HepG2 (cell line): Measurements from ENCODE around the gene SNAP29. TPM values are rescaled to one million over a fixed set of nuclear protein-coding genes. Genes with fewer than 3 reads are reported as not detected.
A peak's percentile ranks its signal among the peaks of the same experiment; 100 is the strongest.

Experiments used
- BCL6 ChIP-seq: IDR thresholded peaks from 2 replicates; pipeline ENCODE4 v1.6.1; 2016; ENCODE audit warnings: missing genetic modification reagents, missing compliant biosample characterization
- CHD2 ChIP-seq: IDR thresholded peaks from 2 replicates; pipeline ENCODE4 v1.6.1; 2011; ENCODE audit warnings: low read depth, low read length, improper control_type of control experiment
- CSRNP1 ChIP-seq: sonication (generic); formaldehyde crosslinking; IDR thresholded peaks from 2 replicates; pipeline ENCODE4 v1.8.1; 2023; ENCODE audit warnings: mild to moderate bottlenecking, missing genetic modification reagents
- DNMT3B ChIP-seq: conservative IDR thresholded peaks from 2 replicates; pipeline ENCODE4 v1.6.1; 2016; ENCODE audit warnings: missing biosample characterization, control low read depth
- FOXP1 ChIP-seq, 2 experiments: fragments of 450-650 bp in 1 of 2; IDR thresholded peaks; 2 replicates each; pipeline ENCODE4 v1.6.1; 2017 to 2018; ENCODE audit warnings: antibody characterized with exemption in 1 of 2
- GFI1 ChIP-seq: sonication (generic); formaldehyde crosslinking; IDR thresholded peaks from 2 replicates; pipeline ENCODE4 v1.5.0; 2020; ENCODE audit warnings: missing genetic modification reagents, mild to moderate bottlenecking, borderline replicate concordance
- MAF1 ChIP-seq: sonication (generic); formaldehyde crosslinking; IDR thresholded peaks from 2 replicates; pipeline ENCODE4 v1.5.0; 2020; ENCODE audit warnings: missing genetic modification reagents, borderline replicate concordance
- MTF2 ChIP-seq: sonication (generic); formaldehyde crosslinking; IDR thresholded peaks from 2 replicates; pipeline ENCODE4 v1.5.0; 2020; ENCODE audit warnings: missing genetic modification reagents, borderline replicate concordance
- NR2F2 ChIP-seq: IDR thresholded peaks from 2 replicates; pipeline ENCODE4 v1.6.1; 2012; ENCODE audit warnings: low read depth, inconsistent platforms, borderline replicate concordance
- PAF1 ChIP-seq: IDR thresholded peaks from 2 replicates; pipeline ENCODE4 v1.6.1; 2016; ENCODE audit warnings: missing genetic modification reagents, missing compliant biosample characterization
- PPARG ChIP-seq: conservative IDR thresholded peaks from 2 replicates; pipeline ENCODE4 v1.6.1; 2016; ENCODE audit warnings: missing biosample characterization, missing genetic modification reagents
- RFX1 ChIP-seq: fragments of 450-650 bp; IDR thresholded peaks from 2 replicates; pipeline ENCODE4 v1.6.1; 2017
- ZNF10 ChIP-seq: sonication (generic); formaldehyde crosslinking; IDR thresholded peaks from 2 replicates; pipeline ENCODE4 v1.4.0; 2020; ENCODE audit warnings: mild to moderate bottlenecking, low read depth, missing genetic modification reagents, borderline replicate concordance
- ZNF121 ChIP-seq: sonication (generic); formaldehyde crosslinking; IDR thresholded peaks from 2 replicates; pipeline ENCODE4 v1.5.0; 2020; ENCODE audit warnings: mild to moderate bottlenecking, missing genetic modification reagents
- ZNF17 ChIP-seq: sonication (generic); formaldehyde crosslinking; IDR thresholded peaks from 2 replicates; pipeline ENCODE4 v1.5.0; 2020; ENCODE audit warnings: mild to moderate bottlenecking, missing genetic modification reagents
- ZNF329 ChIP-seq: sonication (generic); formaldehyde crosslinking; IDR thresholded peaks from 2 replicates; pipeline ENCODE4 v1.9.0; 2021; ENCODE audit warnings: low read depth, mild to moderate bottlenecking, missing genetic modification reagents
- ZNF362 ChIP-seq: sonication (generic); formaldehyde crosslinking; IDR thresholded peaks from 2 replicates; pipeline ENCODE4 v1.4.0; 2020; ENCODE audit warnings: missing genetic modification reagents, mild to moderate bottlenecking, borderline replicate concordance
- ZNF563 ChIP-seq: sonication (generic); formaldehyde crosslinking; IDR thresholded peaks from 2 replicates; pipeline ENCODE4 v1.8.0; 2022; ENCODE audit warnings: mild to moderate bottlenecking, moderate library complexity, missing genetic modification reagents
- ZNF770 ChIP-seq: sonication (generic); formaldehyde crosslinking; IDR thresholded peaks from 2 replicates; pipeline ENCODE4 v1.5.0; 2020; ENCODE audit warnings: mild to moderate bottlenecking, missing genetic modification reagents
- ZNF790 ChIP-seq: sonication (generic); formaldehyde crosslinking; IDR thresholded peaks from 2 replicates; pipeline ENCODE4 v1.8.0; 2022; ENCODE audit warnings: missing genetic modification reagents, mild to moderate bottlenecking, borderline replicate concordance
- ZNF839 ChIP-seq: sonication (generic); formaldehyde crosslinking; IDR thresholded peaks from 2 replicates; pipeline ENCODE4 v1.4.0; 2020; ENCODE audit warnings: missing genetic modification reagents, mild to moderate bottlenecking, borderline replicate concordance
- ZSCAN22 ChIP-seq: sonication (generic); formaldehyde crosslinking; IDR thresholded peaks from 2 replicates; pipeline ENCODE4 v1.4.0; 2020; ENCODE audit warnings: mild to moderate bottlenecking, missing genetic modification reagents
- polyA plus RNA-seq, 8 experiments: library from polyadenylated mRNA; depleted of rRNA in 3 of 8; stranded (reverse) in 7 of 8; unstranded in 1 of 8; fragments of >200 nt; fragmentation: Illumina TruSeq in 4 of 8; extraction: Trizol in 4 of 8; gene quantifications; 2 replicates each; pipeline versions ENCODE4 v1.2.1 to v1.2.3, GENCODE V29; 2011 to 2016; ENCODE audit warnings: low read depth in 4 of 8, missing spikeins in 1 of 8, mixed read lengths in 1 of 8; ENCODE audit not compliant: insufficient read depth in 1 of 8
- total RNA-seq, 5 experiments: library from RNA; depleted of rRNA; stranded (reverse); fragments of >200 nt; fragmentation: Illumina TruSeq; extraction: Trizol; gene quantifications; 2 replicates each; pipeline ENCODE4 v1.2.3, GENCODE V29; 2016; ENCODE audit warnings: low read depth in 1 of 5
- TF ChIP-seq, protein P1 (sequence below): sonication (generic); formaldehyde crosslinking; IDR thresholded peaks from 2 replicates; pipeline ENCODE4 v1.5.1; 2020; ENCODE audit warnings: missing genetic modification reagents, mild to moderate bottlenecking, borderline replicate concordance

The SNAP29 gene
- total and polyA plus RNA-seq, 2 of the 13 experiments (the other 11 are each of a cell fraction or from before 2014, with no cell fraction given): 12.3 to 30.7 TPM

- no peak for TF ChIP-seq ZNF329 (CRISPR knock-in tag)
- no peak for TF ChIP-seq ZSCAN22 (CRISPR knock-in tag)
- no peak for TF ChIP-seq ZNF17 (CRISPR knock-in tag)
- TF ChIP-seq, protein P1, sequence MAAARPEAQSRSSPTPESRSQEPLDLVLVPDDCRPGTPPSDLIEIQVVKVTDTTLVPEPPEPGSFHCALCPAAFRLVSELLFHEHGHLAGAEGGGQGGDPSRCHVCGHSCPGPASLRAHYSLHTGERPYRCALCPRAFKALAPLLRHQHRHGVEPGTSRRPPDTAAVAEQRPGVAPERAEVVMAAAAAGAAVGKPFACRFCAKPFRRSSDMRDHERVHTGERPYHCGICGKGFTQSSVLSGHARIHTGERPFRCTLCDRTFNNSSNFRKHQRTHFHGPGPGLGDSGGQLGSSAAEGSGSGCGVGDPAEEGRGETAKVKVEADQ: peak; percentile 65; the same call in 1 of the 2 replicates
- TF ChIP-seq ZNF839: peak; percentile 66; the same call in 1 of the 2 replicates
- no peak for TF ChIP-seq RFX1
- peak; percentile 32 for TF ChIP-seq PPARG (CRISPR knock-in tag)
- TF ChIP-seq ZNF121 (CRISPR knock-in tag): peak; percentile 40; the same call in 1 of the 2 replicates
- no peak for TF ChIP-seq MAF1
- peak; percentile 60; the same call in 1 of the 2 replicates for TF ChIP-seq ZNF770 (CRISPR knock-in tag)
- no peak for TF ChIP-seq FOXP1 (IDR thresholded peaks at IDR 0.05)
- no peak for TF ChIP-seq FOXP1 (CRISPR knock-in tag; IDR thresholded peaks at IDR 0.05)
- no peak for TF ChIP-seq ZNF10 (CRISPR knock-in tag)
- no peak for TF ChIP-seq GFI1
- no peak for TF ChIP-seq DNMT3B (CRISPR knock-in tag)
- TF ChIP-seq PAF1: no peak
- TF ChIP-seq ZNF790 (CRISPR knock-in tag): no peak
- no peak for TF ChIP-seq CHD2
- no peak; the same call in 1 of the 2 replicates for TF ChIP-seq NR2F2
- TF ChIP-seq ZNF563 (CRISPR knock-in tag): no peak
- TF ChIP-seq BCL6: peak; percentile 48; the same call in 1 of the 2 replicates
- peak; percentile 63; the same call in 1 of the 2 replicates for TF ChIP-seq MTF2
- TF ChIP-seq ZNF362 (CRISPR knock-in tag): peak; percentile 65; the same call in 1 of the 2 replicates
- TF ChIP-seq CSRNP1 (CRISPR knock-in tag): no peak
Measured at GRCh38 chr22:20885557-20886323, 26.9 kb downstream of the SNAP29 start (continued).
